HG03025 (cell line): Measurements from ENCODE around the gene GFM1.

Source experiments
- ATAC-seq: cut with Tn5 transposase; IDR thresholded peaks from one replicate; pipeline ENCODE4 v1.9.1; 2021; ENCODE audit warnings: mild to moderate bottlenecking, moderate library complexity; ENCODE audit not compliant: unreplicated experiment, low FRiP score

The GFM1 gene

GRCh38 chr3:158723991-158724390 is 79.7 kb downstream of the GFM1 start:
- no peak for ATAC-seq

GRCh38 chr3:158725348-158726011 is 81.2 kb downstream of the GFM1 start:
- ATAC-seq, result no peak

GRCh38 chr3:158727206-158728060 is 83.1 kb downstream of the GFM1 start:
- ATAC-seq, result peak; percentile 60

GRCh38 chr3:158728061-158728377 is 83.7 kb downstream of the GFM1 start:
- no peak for ATAC-seq

- no peak for ATAC-seq
Measured at GRCh38 chr3:158728851-158729250, 84.5 kb downstream of the GFM1 start.

GRCh38 chr3:158731486-158731885 is 87.2 kb downstream of the GFM1 start:
- ATAC-seq, result no peak

GRCh38 chr3:158731938-158732855 is 87.9 kb downstream of the GFM1 start, which contains the start of gene RARRES1:
Gene RARRES1 (minus strand): TSS chr3:158732457. CDS start chr3:158732415, 42 bp downstream.
- ATAC-seq, result peak; percentile 68

- ATAC-seq, result no peak
Measured at GRCh38 chr3:158732856-158733200, 88.5 kb downstream of the GFM1 start.

- ATAC-seq, result no peak
Measured at GRCh38 chr3:158733656-158734055, 89.3 kb downstream of the GFM1 start.

- ATAC-seq, result no peak
Measured at GRCh38 chr3:158735296-158736033, 91.1 kb downstream of the GFM1 start.

GRCh38 chr3:158737410-158737809 is 93.1 kb downstream of the GFM1 start:
- no peak for ATAC-seq

GRCh38 chr3:158737976-158738615 is 93.8 kb downstream of the GFM1 start:
- no peak for ATAC-seq

GRCh38 chr3:158738653-158739052 is 94.3 kb downstream of the GFM1 start:
- ATAC-seq, result no peak

GRCh38 chr3:158739078-158739477 is 94.8 kb downstream of the GFM1 start:
- ATAC-seq, result no peak

- no peak for ATAC-seq
Measured at GRCh38 chr3:158739661-158740060, 95.3 kb downstream of the GFM1 start.
